Mesenteric fat pad (tissue), 1 donor: ENCODE measurements around the gene UBAP1L. TPM values are rescaled to one million over a fixed set of nuclear protein-coding genes. Genes with fewer than 3 reads are reported as not detected.

ENCODE experiments used
- DNase-seq: peaks from one replicate; pipeline ENCODE4 v3.0.0-alpha.2; 2020; ENCODE audit warnings: low spot score
- total RNA-seq: library from RNA; stranded (reverse); fragmentation: NEBNext Ultra II Directional; extraction: Animal tissue kit (Norgen Biotek cat#: 25700); gene quantifications from one replicate; pipeline ENCODE4 v1.2.1, GENCODE V29; 2021
- donor health status: DM: yes; HTN: yes; CAD: no.

Gene UBAP1L
- total RNA-seq, 1 donor from 2014 or later, result 3.9 TPM

DNA sequence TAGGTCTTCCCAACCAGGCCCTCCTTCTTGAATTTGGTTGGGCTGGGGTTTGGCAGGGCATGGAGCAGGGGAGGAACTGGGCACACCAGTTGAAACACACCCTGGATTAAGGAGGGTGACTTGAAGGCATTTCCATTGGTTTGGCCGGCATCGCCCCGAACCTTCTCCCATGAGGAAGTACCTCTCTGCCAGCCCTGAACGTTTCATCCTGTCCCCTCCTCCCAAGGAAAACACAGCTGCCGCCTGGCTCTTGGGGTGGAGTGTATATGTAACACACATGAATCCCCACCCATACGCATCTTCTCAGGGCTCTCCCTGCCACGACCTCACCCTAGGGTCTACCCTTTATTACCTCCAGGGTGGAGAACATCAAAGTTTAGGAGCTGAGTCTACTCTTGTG, 14.6 kb downstream of the UBAP1L start:
- peak; percentile 89 for DNase-seq

DNA sequence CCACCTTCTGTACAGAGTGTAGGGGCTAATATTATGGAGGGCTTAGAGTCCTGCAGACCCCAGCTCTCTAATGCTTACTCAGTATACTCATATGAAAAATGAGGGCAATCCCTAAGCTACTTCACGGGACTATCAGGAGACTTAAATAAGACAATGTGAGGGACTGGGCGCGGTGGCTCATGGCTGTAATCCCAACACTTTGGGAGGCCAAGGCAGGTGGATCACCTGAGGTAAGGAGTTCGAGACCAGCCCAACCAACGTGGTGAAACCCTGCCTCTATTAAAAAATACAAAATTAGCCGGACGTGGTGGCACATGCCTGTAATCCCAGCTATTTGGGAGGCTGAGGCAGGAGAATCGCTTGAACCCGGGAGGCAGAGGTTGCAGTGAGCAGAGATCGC, 15.2 kb downstream of the UBAP1L start:
- DNase-seq, result peak; percentile 28

DNA sequence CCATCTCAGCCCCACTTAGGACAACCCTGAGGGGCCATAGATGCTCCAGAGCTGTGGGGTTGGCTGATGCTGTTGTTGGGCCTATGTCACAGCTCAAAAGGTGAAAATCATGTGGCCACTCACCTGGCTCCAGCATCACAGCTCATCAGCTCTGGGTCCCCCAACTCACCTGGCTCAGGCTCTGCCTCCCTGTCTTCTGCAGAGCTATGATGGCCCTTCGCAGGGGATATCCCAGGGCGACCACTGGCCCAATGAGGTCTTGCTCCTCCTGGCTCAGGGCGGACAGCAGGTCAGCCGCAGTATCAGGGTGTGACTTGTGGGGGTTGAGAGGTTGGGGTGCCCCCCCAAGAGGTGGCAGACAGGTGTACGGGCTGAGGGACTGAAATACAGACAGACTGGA, 15.7 kb downstream of the UBAP1L start:
- DNase-seq, result peak; percentile 74

DNA sequence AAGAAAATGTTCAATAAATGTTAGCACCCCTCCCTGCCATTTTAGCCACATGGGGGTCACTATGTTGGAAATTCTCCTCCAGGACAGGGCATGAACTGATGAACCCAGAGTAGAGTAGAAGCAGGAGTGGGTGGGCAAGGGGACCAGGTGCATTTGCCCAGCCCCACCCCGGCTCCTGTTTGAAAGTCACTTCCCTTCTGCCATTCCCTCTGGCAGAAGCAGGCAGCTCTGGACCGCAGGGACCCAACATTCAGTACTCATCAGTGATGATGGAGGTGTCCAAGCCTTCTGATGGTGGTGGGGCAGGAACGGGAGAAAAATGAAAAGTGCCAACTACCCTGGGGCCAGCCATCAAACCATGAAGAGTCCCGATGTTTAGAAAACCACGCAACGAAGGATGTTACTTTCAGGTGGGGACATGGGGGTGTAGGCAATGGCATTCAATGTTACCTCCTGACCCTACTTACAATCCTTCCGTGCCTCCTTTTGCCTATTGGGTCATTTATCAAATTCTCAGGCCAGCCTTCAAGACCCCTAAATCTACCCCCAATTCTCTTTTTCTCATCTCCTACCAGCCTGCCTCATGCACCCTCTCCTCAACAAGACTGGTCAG, 17.2 kb downstream of the UBAP1L start:
- peak; percentile 39 for DNase-seq

DNA sequence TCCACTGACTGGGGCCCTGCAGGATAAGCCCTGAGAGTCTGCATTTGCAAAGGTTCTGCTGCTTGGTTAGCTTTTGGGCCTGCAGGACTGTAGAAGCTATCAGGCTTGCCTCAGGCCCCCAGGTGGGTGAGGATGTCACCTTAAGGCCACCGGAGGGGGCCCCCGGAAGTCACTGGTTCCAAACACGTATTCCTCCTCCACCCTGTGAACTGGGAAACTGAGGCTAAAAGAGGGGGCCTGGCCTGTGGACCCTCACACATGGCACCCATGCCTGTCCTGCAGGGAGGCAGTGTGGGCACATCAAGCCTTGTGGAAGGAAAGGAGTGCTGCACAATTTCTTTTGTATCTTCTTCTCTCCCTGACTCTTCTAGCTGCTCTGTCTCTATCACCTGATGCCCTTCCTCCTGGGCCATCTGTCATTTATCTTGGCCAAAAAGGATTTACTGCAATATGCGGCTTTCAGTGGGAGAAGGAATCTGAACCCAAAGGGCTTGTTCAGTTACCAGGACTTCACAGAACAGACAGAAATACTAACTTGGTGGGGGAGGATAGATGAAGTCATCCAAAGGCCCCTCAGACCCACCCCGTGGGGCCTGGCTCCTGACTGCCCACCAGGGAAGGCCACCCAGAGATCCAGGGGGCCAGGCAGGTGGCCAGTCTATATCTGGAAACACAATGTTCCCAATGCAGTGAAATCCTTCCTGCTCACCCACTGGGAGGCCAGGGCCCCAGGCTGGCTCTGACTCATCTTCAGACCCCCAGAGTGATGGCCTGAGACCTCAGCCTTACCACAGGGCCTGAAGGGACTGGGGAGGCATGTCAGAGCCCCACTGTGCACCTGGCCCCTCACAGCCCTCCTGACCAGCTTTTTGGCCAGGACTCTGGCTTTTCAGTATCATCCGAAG, 18.3 kb downstream of the UBAP1L start:
- peak; percentile 57 for DNase-seq

DNA sequence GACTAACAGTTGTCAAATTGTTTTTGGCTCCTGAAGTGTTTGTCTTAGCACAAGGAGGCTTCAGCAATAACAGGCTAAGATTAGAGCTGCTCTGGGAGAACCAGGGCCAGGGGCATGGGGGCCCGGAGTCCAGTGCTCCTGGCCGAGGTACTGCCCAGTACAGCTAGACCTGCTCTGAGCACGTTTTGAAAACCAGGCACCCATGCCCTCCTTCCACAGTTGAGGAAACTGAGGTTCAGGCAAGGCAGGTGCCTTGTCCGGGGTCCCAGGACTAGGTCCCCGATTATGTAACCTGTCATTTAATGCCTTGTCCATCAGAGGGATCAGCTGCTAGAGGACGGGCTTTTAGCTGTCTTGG, 19.3 kb downstream of the UBAP1L start:
- peak; percentile 71 for DNase-seq

DNA sequence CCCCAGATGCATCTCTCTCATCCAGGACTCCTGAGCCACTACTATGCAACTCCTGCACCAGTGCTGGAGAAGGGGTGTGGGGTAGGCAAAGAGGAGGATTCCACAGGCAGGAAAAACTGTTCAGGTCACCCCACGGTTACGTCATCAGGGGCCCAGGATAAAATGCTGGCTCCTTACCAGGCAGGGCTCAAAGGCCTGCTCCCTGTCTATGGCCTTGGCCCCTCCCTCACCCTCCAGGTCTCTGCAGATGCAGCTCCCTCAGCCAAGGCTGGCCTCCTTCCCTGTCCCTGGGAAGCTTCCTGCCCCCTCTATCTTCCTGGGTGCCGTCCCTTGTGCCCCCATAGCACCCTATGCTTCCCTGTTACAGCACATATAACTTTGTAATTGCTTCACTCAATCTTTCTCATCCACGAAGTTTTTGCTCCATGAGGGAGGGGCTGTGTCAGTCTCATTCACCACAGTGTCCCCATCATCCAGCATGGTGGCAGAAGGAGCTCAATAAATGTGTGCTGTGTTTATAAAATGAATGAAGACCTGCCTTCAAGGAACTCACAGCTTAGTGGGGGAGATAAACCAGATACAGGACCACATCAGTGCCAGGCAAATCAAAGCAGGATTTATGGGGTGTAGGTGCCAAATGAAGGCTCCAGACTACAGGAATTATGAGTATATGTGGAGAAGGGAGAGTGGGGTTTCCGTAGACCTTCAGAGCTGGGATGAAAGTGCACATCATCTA, 19.8 kb downstream of the UBAP1L start:
- DNase-seq, result peak; percentile 73

DNA sequence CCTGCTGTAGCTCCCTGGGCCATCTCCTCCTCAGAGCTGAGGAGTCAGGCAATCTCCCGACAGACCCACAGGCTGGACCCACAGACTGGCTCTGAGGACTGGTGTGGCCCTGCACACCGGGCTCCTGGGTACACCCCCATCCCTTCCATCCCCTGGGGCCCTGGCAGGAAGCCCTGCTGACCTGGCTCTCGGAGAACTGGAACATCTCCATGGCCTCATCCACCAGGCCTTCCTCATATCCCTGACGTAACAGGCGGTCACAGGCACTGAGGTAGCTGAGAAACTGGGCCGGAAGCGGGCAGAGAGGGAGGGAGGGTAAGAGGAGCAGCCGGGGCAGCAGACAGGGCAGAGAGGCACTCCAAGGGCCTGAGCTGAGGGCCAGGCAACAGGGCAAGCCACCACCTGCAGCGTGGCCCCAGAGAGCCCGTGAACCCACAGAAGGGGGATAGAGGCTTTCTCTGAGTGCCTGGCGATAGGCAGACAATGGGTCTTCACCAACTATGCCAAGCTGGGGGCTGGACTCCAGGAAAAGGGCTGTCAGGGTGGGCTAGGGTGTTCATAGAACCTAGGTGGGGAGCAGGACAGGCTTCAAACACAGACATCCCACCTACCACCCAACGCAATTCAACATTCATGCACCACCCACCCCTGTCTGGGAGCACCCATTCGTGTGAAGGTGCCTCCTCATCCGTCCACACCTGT, 20.6 kb downstream of the UBAP1L start:
- DNase-seq, result peak; percentile 87

DNA sequence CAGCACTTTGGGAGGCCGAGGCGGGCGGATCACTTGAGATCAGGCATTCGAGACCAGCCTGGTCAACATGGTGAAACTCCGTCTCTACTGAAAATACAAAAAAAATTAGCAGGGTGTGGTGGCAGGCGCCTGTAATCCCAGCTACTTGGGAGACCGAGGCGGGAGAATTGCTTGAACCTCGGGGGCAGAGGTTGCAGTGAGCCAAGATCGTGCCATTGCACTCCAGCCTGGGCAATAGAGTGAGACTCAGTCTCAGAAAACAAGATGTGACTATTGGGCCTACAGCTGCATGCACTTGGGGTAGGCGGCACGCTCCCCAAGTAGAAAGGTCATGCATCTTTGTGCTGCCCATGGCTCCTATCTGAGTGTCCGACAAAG, 21.2 kb downstream of the UBAP1L start:
- DNase-seq, result peak; percentile 30

DNA sequence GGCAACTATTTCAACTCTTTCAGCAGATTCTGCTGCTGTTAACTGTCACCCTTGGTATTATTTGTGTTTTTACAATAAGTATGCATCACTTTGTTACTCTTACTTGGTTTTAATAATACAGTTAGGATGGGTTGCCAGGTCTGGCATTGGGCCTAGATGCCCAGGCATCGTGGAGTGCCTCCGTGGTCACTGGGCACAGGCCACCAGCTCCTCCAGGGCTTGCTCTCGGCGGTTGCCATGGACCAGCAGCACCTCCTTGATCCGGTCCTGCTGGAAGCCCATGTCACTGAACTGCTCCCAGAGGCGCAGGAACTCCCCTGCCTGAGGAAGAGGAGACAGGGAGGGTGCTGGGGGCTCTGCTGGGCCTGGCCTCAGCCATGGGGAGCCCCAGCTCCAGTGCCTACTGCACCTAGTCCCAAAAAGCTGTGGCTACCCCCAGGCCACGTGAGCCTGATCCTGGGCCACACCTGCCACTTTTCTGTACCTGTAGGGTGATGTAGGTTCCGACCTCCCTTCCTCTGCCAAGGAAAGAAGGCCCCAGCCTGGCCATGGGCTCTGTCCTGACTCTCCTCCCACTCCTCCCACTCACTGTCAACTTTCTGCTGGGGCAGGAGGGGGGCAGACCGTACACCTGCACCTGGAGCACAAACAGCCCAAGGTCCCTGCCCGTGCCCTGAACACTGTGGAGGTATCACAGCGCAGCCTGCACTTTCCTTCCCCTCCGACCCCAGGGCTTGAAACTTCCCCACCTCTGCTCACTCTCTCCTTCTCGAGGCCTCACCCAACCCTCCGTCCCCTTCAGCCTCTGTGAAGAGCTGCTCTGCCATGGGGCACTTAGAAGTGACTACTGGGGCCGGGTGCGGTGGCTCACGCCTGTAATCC, 21.8 kb downstream of the UBAP1L start:
- peak; percentile 85 for DNase-seq

DNA sequence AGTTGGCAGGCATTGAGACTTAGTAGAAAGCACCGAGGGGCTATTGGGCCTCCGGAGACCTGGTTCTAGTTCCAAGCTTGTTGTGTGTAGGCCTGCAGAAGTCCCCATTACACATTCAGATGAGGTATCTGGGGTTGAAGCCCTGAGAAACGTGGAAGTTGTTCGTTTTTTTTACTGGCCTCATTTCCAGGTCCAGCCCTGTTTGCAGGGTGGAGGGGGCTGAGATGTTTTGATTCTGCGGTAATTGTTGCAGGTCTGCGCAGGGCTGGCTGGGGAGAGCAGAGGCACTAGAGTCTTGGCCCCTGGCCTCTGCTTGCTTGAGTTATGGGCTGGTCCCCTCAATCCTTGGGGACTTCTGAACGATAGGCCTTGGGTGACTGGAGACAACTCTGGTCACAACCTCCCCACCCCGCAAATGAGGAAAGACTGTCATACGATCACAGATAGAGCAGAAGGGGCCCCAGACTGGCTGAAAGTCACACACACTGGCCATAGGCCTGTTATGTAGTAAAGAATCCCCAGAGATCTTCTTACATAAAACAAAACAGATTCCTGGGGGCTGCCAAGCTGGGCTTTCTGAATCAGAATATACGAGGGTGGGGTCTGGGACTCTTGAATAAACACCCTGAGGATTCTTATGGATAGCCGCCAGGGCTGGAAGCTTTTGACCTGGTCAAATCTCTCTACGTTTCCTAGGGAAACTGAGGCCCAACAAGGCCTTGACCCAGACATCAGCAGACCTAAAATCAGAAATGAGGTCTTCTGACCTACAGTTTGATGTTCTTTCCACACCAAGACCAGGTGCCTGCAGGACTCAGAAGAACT, 22.8 kb downstream of the UBAP1L start:
- peak; percentile 22 for DNase-seq

DNA sequence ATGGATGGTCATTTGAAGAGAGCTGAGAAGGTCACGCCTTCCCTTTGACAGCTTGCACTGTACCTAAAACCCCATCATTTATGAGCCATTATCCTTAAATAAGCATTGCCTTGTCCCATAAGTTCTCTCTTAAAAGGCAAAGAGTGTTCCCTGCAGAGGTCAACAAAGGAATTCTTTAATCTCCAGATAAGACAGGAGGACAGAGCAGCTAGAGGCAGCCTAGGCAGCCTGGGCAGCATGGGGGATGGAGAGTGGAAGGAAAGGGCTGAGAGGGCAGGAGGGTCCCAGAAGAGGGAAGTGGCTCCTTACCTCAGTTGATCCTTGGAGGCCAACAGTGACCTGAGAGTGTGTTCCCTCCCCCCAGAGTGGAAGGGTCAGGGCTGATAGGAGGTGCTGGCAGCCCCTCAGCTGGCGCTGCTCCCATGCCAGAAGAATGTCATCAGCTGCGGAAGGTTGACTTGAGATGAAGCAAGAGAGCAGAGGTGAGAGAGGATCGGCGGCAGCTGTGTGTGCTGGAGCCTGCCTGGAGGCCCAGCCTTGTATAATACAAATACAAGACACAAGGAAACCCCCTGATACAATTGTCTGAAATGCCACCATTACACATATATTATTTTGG, 25.7 kb downstream of the UBAP1L start:
- DNase-seq, result no peak

DNA sequence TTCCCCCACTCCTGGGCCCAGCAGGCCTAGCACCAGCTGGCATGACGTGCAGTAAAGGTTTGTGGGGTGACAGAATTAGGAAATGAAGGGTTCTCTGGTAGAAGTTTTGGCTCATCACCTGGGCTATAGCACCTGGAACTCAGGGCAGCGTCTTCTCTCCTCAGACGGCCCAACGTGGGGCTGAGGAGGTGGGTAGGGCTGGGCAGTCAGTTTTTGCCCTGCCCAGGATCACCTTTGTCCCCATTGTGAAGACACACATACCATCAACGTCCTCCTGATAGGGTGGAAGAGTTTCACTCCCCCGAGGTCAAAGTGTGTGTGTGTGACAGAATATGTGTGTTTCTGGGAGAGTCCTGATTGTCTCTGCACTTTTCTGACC, 26.4 kb downstream of the UBAP1L start:
- no peak for DNase-seq

DNA sequence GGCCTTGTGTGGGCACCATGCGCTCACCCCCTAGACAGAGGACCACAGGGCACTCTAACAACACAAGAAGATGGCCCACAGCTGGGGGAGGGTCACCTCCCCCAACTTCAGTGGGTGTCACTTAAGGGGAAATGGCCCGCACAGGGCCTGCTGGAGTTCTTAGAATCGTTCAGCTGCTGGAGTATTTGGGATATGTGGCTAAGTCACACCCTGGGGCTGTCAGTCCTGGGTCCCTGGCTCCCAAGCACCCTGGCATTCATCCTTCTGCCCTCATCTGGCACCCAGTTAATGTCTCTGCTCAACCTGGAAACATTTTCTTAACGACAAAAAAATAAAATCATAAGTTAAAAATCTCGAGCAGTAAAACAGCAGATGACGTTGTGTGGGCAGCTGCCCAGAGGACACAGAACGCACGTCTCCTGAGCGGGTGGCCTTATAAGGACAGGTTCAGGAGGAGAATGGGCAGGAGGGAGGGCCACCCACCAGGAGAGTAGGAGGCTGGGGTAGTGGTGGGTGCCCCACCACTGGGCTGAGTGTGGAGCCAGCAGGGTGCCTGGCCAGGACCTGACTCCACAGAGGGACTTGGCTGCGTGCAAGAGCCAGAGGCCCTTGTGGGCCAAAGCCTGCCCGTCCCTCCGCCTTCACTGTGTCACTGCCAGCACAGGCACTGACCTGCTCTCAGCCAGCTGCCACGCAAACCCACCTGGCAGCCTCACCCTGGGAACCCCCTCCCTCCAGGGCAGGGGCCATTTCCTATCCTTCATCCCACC, 26.9 kb downstream of the UBAP1L start:
- DNase-seq, result no peak

DNA sequence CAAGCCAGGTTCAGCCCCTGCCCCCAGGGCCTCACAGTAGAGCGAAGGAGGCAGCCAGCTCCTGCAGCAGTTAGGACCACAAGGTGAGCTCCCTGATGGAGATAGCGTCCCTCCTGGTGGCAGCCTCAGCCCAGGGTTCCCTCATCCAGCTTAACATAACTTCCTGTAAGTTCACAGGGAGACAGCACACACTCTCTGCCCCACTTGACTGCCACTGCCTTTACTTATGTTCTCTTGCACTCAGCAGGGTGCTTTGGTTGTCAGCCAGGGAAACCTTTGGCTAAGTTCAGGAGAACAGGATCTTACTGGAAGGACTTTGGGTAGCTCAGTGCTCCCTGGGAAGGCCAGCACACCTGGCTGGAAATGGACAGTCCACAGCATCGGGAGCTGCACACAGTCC, 27.6 kb downstream of the UBAP1L start:
- no peak for DNase-seq

DNA sequence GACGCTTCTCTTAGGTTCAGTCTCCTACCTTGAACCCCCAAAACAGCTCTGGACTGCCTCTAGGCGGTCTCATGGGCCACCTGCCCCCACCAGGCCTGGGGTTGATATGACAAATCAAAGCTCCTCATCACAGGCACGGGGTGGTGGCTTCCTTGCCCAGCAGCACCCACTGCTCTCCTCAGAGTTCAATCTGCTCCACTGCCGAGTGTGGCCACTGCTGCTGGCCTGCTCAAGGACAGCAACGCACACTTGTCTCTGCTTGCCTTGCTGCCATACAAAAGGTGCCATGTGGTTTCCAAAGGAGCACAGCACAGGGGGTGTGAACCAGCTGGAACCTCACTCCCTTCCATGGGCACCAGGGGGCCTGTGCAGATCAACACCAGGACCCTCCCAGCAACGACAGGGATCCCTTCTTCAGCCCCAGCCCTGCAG, 28.3 kb downstream of the UBAP1L start:
- no peak for DNase-seq

DNA sequence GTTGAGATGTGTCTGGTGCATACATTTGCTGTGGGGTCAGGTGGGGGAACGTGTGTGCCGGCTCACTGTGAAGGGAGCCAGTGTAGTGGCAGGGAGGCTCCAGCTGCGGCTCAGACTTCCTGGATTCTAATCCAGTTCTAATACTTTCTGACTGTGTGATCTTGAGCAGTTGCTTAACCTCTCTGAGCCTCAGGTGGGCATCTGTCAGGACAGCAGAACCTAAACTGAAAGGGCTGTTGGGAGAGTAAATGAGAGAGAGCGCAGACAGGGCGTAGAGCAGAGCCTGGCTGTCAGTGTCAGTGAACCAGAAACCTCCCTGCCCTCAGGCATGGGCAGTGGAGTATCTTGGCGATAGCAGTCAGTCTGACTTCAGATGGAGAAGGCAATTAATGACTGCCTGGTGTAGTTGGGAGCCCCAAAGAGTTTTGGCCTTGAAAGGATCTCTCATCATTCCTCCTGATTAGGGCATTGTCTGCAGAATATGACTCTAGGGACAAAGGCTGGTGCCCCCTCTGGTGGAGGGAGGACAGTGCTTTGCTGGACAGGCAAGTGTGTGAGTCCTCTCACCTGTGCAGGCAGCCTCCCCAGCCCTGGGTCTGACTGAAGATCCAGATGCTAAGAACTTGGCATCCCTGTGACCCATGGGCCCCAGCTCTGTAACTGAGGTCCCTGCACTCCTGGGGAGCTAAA, 28.9 kb downstream of the UBAP1L start:
- no peak for DNase-seq
